ENCODE data around the gene MAP3K3. TPM values are rescaled to one million over a fixed set of nuclear protein-coding genes. Genes with fewer than 3 reads are reported as not detected.

The MAP3K3 gene
- total RNA-seq, 4 donors from 2014 or later = 21.8 to 58.7 (median 29.7) TPM

- H3K9me3 ChIP-seq = no peaks in the 10 kb centered on the region
- TF ChIP-seq POLR2A (IDR thresholded peaks at IDR 0.05) = no peak
- no peak overlapping the region for H3K4me3 ChIP-seq
- intact Hi-C loops (cut with DNase I; ENCODE audit: low total_unique reads) (no loop called here), in situ Hi-C loops (cut with MboI; ENCODE audit: low sequenced_read_pairs in 4 of 4) (loop anchor here (5.0 kb wide), 1 partner anchor 191 kb away; no protein-coding TSS in a partner anchor)
- DNase-seq = no peak
- peaks cover 0 to 21% of the 10 kb centered on the region in 2 donors for H3K36me3 ChIP-seq
- H3K27me3 ChIP-seq = no peaks in the 10 kb centered on the region
- no peaks in the 10 kb centered on the region for H3K4me1 ChIP-seq
- H3K27ac ChIP-seq = no peak overlapping the region
- no peak for ATAC-seq
These were observed 8.6 kb upstream of the MAP3K3 start for GRCh38 chr17:63613663-63614062.

GRCh38 chr17:63621229-63621683 is 961 bp upstream of the MAP3K3 start:
- Histone ChIP-seq H3K27me3 (no peaks in the 10 kb centered on the region), H3K36me3 (no peaks in the 10 kb centered on the region), H3K27ac (peak overlapping the region; percentile 83 to 88 (median 86)), H3K4me3 (peak overlapping the region; percentile 67 to 73 (median 70)), H3K9me3 (no peaks in the 10 kb centered on the region), H3K4me1 (peaks cover 33 to 35% of the 10 kb centered on the region in 2 donors)
- in situ Hi-C loops (cut with MboI; ENCODE audit: low sequenced_read_pairs in 4 of 4) (no loop called here), intact Hi-C loops (cut with DNase I; ENCODE audit: low total_unique reads) (loop anchor here (5.0 to 10.0 kb wide), 3 partner anchors 76 to 221 kb away; partner anchors contain the start of genes SMARCD2 and STRADA)
- no peak for DNase-seq
- peak in 1 of 2 donors; percentile 0 for ATAC-seq
- TF ChIP-seq CTCF (IDR thresholded peaks at IDR 0.05 in 4 of 5, conservative IDR thresholded peaks at IDR 0.05 in 1 of 5) (no peak), POLR2A (IDR thresholded peaks at IDR 0.05) (no peak)

- TF ChIP-seq CTCF (IDR thresholded peaks at IDR 0.05 in 4 of 5, conservative IDR thresholded peaks at IDR 0.05 in 1 of 5) (no peak), POLR2A (IDR thresholded peaks at IDR 0.05) (peak in 1 of 2 donors; percentile 29)
- peaks cover 49% of the 10 kb centered on the region in 2 donors for H3K4me1 ChIP-seq
- H3K9me3 ChIP-seq = no peaks in the 10 kb centered on the region
- intact Hi-C loops (cut with DNase I; ENCODE audit: low total_unique reads) (loop anchor here (1.0 to 10.0 kb wide), 5 partner anchors 72 to 220 kb away; partner anchors contain the start of genes DCAF7, DDX42, SMARCD2 and STRADA), in situ Hi-C loops (cut with MboI; ENCODE audit: low sequenced_read_pairs in 4 of 4) (no loop called here)
- ATAC-seq = peak; percentile 60 to 61
- no peaks in the 10 kb centered on the region for H3K36me3 ChIP-seq
- no peaks in the 10 kb centered on the region for H3K27me3 ChIP-seq
- peak overlapping the region; percentile 85 to 90 (median 87) for H3K27ac ChIP-seq
- H3K4me3 ChIP-seq = peak overlapping the region; percentile 64 to 84 (median 74)
- DNase-seq = peak; percentile 29 to 71
These were observed 565 bp downstream of the MAP3K3 start for GRCh38 chr17:63622574-63623390.

GRCh38 chr17:63623786-63624530 is 1.7 kb downstream of the MAP3K3 start:
- in situ Hi-C loops (cut with MboI; ENCODE audit: low sequenced_read_pairs in 4 of 4) = no loop called here
- intact Hi-C loops (cut with DNase I; ENCODE audit: low total_unique reads) = loop anchor here (2.0 to 10.0 kb wide), 4 partner anchors 73 to 218 kb away; partner anchors contain the start of genes DDX42, SMARCD2 and STRADA
- H3K27ac ChIP-seq = peak overlapping the region; percentile 85 to 90 (median 87)

More at GRCh38 chr17:63623786-63624530, 1.7 kb downstream of the MAP3K3 start:
- peak overlapping the region; percentile 64 to 84 (median 74) for H3K4me3 ChIP-seq
- no peak for ATAC-seq
- H3K4me1 ChIP-seq = peaks cover 52 to 56% of the 10 kb centered on the region in 2 donors
- no peaks in the 10 kb centered on the region for H3K36me3 ChIP-seq
- TF ChIP-seq POLR2A (IDR thresholded peaks at IDR 0.05) (no peak), CTCF (IDR thresholded peaks at IDR 0.05 in 4 of 5, conservative IDR thresholded peaks at IDR 0.05 in 1 of 5) (no peak)
- no peaks in the 10 kb centered on the region for H3K27me3 ChIP-seq
- no peaks in the 10 kb centered on the region for H3K9me3 ChIP-seq
- DNase-seq = no peak

Measured in gastrocnemius medialis (tissue), 4 donors.